Calu3 (cell line): ENCODE results near the gene MRPL46. TPM values are rescaled to one million over a fixed set of nuclear protein-coding genes. Genes with fewer than 3 reads are reported as not detected.
A peak's percentile ranks its signal among the peaks of the same experiment; 100 is the strongest.

Experiments used
- BruUV-seq: library from RNA; stranded (reverse); fragments of 400-500 nt; replicated peaks from 2 replicates; lab custom pipeline; 2021; lab: Mats Ljungman, UMichigan
- CTCF ChIA-PET: fragments of 300-600 bp; sonication (Branson Sonifier 250); formaldehyde crosslinking; loops from one replicate; lab custom pipeline; 2022; ENCODE audit warnings: antibody characterized with exemption; lab: Charles Lee
- DNase-seq: peaks from one replicate; pipeline ENCODE4 v3.0.0; 2022
- H3K27ac Mint-ChIP-seq: one replicate; pipeline ENCODE4 v1.8.0; 2022; ENCODE audit warnings: mixed read lengths; ENCODE audit not compliant: unreplicated experiment
- H3K27me3 Mint-ChIP-seq: one replicate; pipeline ENCODE4 v1.8.0; 2022; ENCODE audit warnings: mixed read lengths; ENCODE audit not compliant: unreplicated experiment
- H3K36me3 Mint-ChIP-seq: one replicate; pipeline ENCODE4 v1.8.0; 2022; ENCODE audit warnings: mild to moderate bottlenecking, moderate library complexity, mixed read lengths; ENCODE audit not compliant: insufficient read depth, unreplicated experiment
- H3K4me1 Mint-ChIP-seq: one replicate; pipeline ENCODE4 v1.8.0; 2022; ENCODE audit warnings: mild to moderate bottlenecking, low read depth, mixed read lengths; ENCODE audit not compliant: unreplicated experiment
- H3K4me3 Mint-ChIP-seq: one replicate; pipeline ENCODE4 v1.8.0; 2022; ENCODE audit warnings: mild to moderate bottlenecking, low read depth, moderate library complexity, mixed read lengths; ENCODE audit not compliant: unreplicated experiment
- H3K9me3 Mint-ChIP-seq: one replicate; pipeline ENCODE4 v1.8.0; 2022; ENCODE audit warnings: low read depth, mixed read lengths; ENCODE audit not compliant: unreplicated experiment
- intact Hi-C: fragments of 100-400 bp; cut with micrococcal nuclease; formaldehyde crosslinking; loops from one replicate; pipeline ENCODE4 v1.10.0; 2022; ENCODE audit not compliant: unreplicated experiment
- total RNA-seq: library from RNA; stranded (reverse); gene quantifications from 2 replicates; pipeline ENCODE4 v1.2.3, GENCODE V29; 2022
- TF ChIP-seq, protein P1 (sequence below): fragments of 200-600 bp; IDR thresholded peaks from one replicate; pipeline ENCODE4 v1.8.0; 2022; ENCODE audit warnings: antibody characterized with exemption; ENCODE audit not compliant: unreplicated experiment

Gene MRPL46
- total RNA-seq, 1 experiment from 2014 or later: 47.6 TPM

DNA sequence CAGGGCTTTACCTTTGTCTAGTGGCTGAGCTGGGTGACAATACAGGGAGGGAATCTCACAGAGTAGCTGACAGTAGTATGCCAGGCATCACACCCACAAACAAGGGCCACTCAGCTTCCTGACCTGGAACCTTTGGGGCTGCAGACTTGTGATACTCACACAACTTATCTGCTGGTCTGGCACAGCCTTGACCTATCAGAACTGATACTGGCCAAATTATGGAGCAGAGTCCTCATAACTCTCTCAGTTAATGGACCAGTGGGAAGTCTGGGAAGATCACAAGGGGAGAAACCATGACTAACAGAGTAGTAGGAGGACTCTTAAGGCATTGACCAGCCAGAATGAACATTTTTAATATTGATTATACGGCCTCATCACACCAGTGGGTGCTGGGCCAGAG, 19.4 kb downstream of the MRPL46 start:
- Mint-ChIP-seq H3K27me3 (peaks cover 64% of the 10 kb centered on the region), H3K4me3 (no peak overlapping the region), H3K4me1 (no peaks in the 10 kb centered on the region), H3K9me3 (peaks cover 11% of the 10 kb centered on the region), H3K27ac (no peak overlapping the region), H3K36me3 (no peaks in the 10 kb centered on the region)
- TF ChIP-seq, protein P1, sequence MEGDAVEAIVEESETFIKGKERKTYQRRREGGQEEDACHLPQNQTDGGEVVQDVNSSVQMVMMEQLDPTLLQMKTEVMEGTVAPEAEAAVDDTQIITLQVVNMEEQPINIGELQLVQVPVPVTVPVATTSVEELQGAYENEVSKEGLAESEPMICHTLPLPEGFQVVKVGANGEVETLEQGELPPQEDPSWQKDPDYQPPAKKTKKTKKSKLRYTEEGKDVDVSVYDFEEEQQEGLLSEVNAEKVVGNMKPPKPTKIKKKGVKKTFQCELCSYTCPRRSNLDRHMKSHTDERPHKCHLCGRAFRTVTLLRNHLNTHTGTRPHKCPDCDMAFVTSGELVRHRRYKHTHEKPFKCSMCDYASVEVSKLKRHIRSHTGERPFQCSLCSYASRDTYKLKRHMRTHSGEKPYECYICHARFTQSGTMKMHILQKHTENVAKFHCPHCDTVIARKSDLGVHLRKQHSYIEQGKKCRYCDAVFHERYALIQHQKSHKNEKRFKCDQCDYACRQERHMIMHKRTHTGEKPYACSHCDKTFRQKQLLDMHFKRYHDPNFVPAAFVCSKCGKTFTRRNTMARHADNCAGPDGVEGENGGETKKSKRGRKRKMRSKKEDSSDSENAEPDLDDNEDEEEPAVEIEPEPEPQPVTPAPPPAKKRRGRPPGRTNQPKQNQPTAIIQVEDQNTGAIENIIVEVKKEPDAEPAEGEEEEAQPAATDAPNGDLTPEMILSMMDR: no peak
- DNase-seq: no peak
- BruUV-seq: no TSS peak
- CTCF ChIA-PET: no interaction called here
- intact Hi-C loops: loop anchor here (10.0 kb wide), 1 partner anchor 773 kb away; no protein-coding TSS in a partner anchor

DNA sequence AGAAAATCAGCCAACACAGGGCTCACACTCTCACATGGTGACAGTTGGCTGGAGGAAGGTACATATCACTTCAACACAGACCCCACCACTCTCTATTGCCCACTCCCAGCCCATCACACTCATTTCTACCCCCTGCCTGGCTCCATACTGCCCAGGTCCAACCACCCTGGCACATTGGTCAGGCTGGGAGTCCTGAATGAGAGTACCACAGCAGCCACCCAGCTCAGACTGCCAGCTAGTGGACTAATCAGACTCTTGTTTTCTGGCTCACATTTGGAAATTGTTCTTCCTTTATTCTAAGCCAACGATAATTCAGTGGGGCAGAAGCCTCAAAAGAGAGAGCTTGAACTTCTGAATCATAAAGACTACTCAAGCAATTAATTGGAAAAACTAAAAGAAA, 20.0 kb downstream of the MRPL46 start:
- Mint-ChIP-seq H3K4me1 (no peaks in the 10 kb centered on the region), H3K36me3 (no peaks in the 10 kb centered on the region), H3K4me3 (no peak overlapping the region), H3K9me3 (peaks cover 11% of the 10 kb centered on the region), H3K27me3 (peaks cover 64% of the 10 kb centered on the region), H3K27ac (no peak overlapping the region)
- CTCF ChIA-PET: no interaction called here
- TF ChIP-seq, protein P1: no peak
- intact Hi-C loops: loop anchor here (10.0 kb wide), 1 partner anchor 772 kb away; no protein-coding TSS in a partner anchor
- no peak for DNase-seq
- no TSS peak for BruUV-seq

DNA sequence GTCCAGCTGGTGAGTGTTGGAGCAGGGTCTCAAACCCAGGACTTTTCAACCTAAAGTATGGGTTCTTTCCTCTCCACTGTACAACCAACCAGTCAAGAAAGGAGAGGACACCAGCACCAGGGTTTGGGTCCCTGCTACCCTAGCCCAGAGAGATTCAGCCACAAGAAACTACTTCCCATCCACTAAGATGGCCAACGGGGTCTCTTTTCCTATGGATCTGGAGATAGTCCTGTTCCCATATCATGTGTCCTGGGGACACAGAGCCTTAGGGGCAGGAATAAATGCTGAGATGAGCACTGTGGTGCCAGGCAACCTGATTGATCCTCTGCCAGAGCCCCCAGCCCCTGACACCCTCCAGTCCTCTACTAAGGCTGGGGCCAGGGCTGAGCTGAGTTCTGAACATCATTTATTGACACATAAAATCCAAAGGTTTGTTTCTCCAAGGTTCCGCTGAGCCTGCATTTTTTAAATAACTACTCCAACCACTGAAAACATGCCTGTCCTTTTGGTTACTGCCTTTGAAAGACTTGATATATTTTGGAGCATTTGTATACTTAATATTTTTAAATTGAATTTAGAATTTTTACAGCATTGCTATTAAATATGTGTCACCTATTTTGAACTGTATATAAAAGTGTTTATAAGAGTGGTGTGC, 26.0 kb downstream of the MRPL46 start:
- no peaks in the 10 kb centered on the region for H3K4me1 Mint-ChIP-seq
- peaks cover 58% of the 10 kb centered on the region for H3K27me3 Mint-ChIP-seq
- H3K36me3 Mint-ChIP-seq: no peaks in the 10 kb centered on the region
- CTCF ChIA-PET: no interaction called here
- intact Hi-C loops: loop anchor here (10.0 kb wide), 1 partner anchor 766 kb away; no protein-coding TSS in a partner anchor
- no peak overlapping the region for H3K27ac Mint-ChIP-seq
- BruUV-seq: no TSS peak
- TF ChIP-seq, protein P1: no peak
- H3K9me3 Mint-ChIP-seq: peaks cover 11% of the 10 kb centered on the region
- H3K4me3 Mint-ChIP-seq: no peak overlapping the region
- DNase-seq: no peak

DNA sequence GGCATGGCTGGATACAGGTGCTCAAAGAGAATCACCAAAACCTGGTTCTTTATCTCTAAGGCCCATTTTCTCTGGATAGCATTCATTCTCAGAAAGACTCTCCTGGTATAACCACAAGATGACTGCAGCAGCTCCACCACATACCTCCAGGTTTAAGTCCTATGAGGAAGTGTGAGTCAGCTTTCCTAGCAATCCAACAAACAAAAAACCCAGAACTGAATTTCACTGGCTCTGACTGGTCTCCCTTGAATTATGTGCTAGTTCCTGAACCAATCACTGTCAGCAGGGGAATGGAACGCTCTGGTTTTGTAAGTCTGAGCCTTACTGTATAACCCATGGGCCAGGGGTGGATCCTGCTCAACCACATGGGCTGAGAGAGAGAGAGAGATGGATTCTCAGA, 27.2 kb downstream of the MRPL46 start:
- Mint-ChIP-seq H3K4me3 (no peak overlapping the region), H3K27me3 (peaks cover 62% of the 10 kb centered on the region), H3K9me3 (peaks cover 8% of the 10 kb centered on the region), H3K36me3 (no peaks in the 10 kb centered on the region), H3K4me1 (no peaks in the 10 kb centered on the region), H3K27ac (no peak overlapping the region)
- TF ChIP-seq, protein P1: no peak
- CTCF ChIA-PET: no interaction called here
- intact Hi-C loops: loop anchor here (10.0 kb wide), 1 partner anchor 765 kb away; no protein-coding TSS in a partner anchor
- BruUV-seq: no TSS peak
- peak; percentile 8 for DNase-seq
